C1 segment of cervical spinal cord (tissue), 14 donors: ENCODE measurements around the gene ZFPM1.

Source experiments
- DNase-seq, 14 donors: peaks; one replicate each; lab custom pipeline; 2025; lab: John Stamatoyannopoulos, UW

ZFPM1 gene

DNA sequence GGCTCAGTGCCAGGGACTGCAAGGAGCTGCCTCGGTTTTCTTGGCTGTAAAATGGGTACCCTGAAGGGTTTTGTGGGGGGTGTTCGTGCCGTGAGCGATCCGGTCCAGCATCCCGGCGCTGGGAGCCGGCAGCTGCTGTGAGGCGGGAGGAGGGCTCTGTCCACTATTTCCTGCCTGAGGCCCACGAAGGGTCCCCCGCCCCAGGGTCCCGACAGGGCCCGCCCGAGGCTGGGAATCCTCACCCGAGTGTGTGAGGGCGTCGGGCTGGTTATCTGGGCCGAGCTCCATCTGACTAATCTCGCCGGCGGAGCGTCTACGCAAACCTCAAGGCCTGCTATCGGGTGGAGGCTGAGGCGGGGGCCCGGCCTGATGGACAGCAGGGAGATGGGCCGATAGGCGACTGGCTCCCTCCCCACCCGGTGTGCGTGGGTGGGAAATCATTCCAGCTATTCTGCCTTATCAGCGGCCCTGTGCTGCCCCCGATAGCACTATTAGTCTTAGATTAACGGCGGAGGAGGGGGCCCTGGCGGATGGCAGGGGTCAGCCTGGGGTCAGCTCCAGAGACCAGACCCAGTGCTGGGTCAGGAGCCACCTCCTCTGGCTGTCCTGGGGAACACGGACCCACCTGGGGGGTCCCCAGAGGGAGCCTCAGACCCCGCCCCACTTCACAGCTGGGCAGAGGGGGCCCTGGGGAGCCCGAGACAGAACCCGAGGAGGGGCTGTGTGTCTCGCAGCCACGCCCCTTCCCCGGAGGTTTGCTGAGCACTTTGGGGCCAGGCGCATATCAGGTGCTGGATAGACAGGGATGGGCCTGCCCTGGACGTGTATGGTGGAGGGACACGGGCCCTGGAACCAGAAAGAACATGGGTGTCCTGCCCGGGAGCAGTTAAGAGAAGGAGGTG is 44.7 kb downstream of the ZFPM1 start:
- no peak for DNase-seq

GRCh38 chr16:88498576-88499208 is 45.6 kb downstream of the ZFPM1 start:
- DNase-seq = no peak

- DNase-seq = no peak
Measured at GRCh38 chr16:88499292-88499691, 46.2 kb downstream of the ZFPM1 start.

GRCh38 chr16:88499836-88500251 is 46.8 kb downstream of the ZFPM1 start:
- DNase-seq = no peak

GRCh38 chr16:88500255-88500661 is 47.2 kb downstream of the ZFPM1 start:
- DNase-seq = no peak

DNA sequence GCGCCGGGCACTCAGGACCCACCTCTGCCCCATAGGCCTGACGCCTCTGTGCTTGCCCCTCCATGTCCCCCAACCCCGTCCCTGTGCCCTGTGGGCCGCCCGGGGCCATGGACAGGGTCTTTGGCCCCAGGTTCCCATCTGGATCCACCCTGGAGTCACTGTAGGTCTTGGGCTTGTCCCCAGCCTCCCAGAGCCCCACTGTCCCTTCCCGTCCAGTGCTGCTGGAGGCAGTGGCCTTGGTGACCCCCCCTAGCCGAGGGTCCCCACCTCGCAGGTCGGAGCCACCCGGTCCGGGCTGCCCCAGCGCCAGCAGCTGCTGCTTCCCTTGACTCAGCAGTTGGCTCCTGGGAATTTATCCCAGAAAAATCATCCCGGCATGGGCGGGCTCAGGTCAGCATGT is 49.3 kb downstream of the ZFPM1 start:
- no peak for DNase-seq

- no peak for DNase-seq
Measured at GRCh38 chr16:88502776-88503280, 49.7 kb downstream of the ZFPM1 start.

DNA sequence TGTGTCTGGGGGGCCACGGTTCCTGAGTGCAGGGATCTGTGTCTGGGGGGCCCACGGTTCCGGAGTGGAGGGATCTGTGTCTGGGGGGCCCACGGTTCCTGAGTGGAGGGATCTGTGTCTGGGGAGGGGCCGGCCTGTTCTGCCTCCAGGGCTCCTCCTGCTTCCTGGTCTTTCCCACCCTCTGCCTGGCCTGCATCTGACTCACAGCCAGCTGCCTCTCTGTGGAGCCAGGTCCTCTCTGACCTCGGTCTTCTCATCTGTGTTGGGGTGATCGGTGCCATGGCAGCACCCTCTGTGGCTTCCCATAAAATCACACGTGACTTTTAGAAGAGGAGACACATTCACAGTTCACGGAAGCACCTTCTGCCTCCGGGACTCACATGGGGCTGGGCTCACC is 50.3 kb downstream of the ZFPM1 start:
- DNase-seq = no peak

DNA sequence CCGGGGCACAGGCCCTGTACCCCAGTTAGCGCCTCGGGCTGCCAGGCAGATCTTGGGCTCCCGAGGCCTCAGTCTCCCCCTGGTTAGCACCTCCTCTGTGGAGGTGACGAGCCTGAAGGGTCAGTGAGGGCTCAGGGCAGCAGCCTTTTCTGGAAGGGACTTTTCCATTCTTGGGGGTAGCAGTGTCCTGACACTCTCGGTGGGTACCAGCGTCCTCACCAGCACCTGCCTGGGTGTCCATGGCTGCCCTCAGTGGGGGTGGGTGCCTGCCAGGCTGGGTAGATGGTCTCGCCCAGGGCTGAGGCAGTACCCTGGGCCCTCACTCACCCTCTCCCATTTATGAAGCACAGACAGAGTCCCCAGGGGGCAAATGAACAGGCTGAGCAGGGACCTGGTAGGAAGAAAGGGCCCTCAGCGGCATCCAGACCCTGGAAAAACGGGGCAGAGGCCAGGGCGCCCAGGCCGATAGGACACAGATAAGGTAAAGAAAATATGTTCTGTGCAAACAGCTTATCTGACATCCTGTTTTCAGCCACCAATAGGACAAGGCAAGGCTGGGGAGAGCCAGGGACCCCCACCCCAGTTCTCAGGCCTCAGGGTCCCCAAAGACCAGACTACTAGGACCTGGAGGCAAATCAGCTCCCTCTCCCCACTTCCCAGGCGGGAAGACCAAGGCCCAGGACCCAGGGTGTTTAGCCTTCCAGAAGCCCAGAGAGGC is 50.9 kb downstream of the ZFPM1 start:
- no peak for DNase-seq

DNA sequence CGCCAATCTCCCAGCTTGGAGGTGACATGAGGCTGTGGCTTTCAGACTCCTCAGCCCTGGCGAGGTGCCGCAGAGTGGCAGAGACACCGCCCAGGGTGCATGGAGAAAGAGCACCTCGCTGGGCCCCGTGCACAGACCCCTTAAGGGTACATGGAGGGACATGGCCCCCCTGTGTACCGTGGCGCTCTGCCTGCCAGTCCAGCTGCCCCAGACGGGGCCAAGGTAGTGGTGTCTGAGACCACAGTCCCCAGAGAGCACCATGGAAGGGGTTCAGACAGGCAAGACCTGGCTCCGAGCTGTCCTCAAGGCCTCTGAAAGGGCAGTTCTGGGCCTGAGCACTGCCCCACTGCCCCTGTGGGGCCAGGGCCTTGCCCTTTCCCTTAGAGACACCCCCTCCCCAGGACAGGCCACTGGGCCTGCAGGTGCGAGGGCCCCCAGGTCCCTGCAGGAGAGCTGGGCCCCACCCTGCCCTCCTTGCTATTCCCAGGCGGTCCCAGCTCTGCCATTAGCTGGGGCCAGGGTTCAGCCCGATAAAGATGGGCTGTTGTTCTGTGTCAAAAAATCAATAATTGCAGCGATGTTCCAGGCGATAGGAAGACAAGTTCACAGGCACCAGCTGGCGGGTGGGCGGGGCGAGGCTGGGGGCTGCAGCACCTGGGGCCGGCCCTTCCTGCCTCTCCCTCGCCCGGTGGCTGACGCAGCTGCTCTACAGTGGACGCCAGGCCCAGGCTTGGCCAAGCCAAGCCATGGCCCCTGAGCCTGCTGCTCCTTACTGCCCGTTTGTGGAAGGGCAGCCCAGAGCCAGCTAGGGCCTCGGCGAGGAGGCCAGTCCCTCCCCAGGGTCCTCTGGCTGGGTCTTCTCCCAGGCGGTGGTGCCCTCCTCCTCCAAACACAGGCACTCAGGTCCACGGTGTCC is 51.7 kb downstream of the ZFPM1 start:
- no peak for DNase-seq

- no peak for DNase-seq
Measured at GRCh38 chr16:88505405-88506082, 52.5 kb downstream of the ZFPM1 start.

DNA sequence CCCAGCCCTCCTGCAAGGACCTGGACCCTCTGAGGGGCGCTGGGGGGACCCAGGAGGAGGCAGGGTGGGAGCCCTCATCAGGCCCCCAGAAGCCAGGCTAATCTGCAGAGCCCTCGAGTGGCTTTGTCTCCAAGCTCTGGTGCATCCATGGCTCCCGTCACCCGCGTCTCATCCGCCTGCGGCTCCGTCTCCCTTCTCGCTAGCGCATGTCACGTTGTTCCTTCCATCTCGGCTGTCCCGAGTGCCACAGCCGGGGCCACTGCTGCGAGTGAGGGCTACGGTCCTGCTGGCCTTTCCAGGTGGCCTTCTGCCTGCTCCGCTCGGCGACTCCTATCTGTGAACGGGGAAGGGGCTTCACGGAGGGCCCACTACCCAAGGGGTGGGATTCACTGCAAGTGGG is 53.6 kb downstream of the ZFPM1 start:
- DNase-seq = no peak

DNA sequence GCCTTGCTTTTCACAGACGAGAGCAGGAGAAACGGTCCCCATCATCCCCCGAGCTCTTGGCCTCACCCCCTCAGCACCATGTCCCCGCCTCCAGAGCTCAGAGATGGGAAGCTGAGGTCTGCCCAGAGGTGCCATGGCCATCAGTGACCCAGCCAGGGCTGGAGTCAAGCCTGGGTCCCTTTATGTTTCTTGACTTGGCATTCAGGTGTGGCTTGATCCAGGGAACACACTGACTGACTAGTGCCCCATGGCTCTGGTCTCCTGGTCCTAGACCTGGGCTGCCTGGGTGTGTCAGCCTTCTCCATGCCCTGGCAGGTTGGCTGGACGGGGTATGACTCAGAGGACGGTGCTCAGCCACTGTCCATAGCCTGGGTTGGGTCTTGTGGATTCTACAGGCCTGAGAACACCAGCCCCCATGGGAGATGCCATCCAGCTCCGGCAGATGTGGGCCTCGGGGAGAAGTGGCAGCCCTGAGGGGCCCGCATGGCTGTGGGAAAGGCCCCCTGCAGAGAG is 54.2 kb downstream of the ZFPM1 start:
- no peak for DNase-seq

- no peak for DNase-seq
Measured at GRCh38 chr16:88508376-88508867, 55.3 kb downstream of the ZFPM1 start.

DNA sequence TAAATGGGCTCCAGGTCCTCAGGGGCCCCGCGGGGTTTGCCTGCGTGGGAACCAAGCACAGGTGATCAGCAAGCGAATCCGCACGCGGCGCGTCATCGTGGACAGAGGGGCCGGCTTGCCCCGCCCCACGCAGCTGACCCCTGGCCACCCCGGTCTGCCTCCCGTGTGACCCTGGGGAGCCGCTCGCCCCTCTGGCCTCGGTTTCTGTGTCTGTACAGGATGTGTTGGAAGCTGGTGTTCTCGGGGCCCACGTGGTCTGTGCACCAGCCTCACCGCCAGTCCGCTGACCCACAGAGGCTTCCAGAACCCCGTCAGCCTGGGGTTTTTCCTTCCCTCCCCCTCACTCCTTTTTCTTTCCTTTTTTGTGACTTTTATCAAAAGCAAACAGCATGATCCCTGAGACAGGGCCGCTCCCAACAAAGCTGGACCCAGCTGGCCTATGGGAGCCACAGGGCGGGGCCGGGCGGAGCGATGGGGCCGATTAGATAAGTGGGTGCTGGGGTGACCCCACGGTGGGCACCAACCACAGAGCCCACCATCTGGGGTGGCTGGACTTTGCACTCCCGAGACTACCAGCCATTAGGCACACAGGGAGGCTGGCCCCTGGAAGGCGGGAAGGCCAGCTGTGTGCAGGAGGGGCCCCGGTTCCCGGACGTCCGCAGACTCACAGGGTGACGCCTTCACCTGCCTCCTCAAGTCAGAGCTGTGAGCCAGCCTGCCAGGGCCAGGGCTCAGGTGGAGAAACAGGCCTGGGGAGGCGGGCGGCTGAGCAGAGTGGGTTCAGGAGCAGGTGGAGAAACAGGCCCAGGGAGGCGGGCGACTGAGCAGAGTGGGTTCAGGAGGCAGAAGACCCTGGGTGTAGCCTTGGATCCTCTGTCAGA is 56.0 kb downstream of the ZFPM1 start:
- DNase-seq = no peak

GRCh38 chr16:88509749-88510069 is 56.6 kb downstream of the ZFPM1 start:
- DNase-seq = no peak

DNA sequence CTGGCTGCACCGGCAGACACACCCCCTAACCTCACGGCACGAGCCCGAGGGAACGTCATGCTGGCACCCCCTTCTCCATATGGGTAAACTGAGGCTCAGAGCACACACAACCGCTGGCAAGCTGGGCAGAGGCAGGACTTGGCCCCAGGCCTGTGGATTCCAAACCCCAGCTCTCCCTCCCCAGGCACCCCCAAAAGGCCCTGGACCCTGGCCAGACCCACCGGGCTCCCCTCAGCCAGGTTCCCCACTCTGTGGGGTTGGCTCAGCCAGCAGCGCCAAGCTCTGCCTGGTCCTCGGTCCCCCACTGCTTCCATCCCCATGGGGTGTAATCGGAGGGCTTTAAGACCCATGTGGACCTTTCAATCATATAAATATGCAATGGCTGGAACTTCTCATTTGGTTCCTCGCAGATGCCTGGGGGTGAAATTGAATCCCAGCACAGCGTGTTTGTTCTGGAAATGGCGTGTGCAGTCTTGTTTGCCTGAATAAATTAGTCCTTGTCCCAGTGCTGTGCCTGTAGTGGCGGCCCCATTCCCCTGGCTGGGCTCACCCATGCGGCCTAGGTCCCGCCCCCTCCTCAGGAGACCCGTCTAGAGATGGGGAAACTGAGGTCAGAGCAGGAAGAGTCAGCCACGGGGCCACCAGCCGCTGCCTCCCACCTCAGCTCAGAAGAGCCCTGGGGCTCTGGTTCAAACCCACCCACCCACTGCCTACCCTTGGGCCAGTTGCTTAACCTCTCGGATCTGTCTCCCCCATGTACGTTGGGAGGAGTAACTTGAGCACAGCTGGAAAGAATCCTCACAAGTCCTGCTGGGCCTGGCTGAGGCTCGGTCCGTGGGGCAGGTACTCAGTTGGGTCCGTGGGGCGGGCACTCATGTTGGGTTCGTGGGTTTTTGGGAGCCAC is 57.3 kb downstream of the ZFPM1 start:
- no peak for DNase-seq

DNA sequence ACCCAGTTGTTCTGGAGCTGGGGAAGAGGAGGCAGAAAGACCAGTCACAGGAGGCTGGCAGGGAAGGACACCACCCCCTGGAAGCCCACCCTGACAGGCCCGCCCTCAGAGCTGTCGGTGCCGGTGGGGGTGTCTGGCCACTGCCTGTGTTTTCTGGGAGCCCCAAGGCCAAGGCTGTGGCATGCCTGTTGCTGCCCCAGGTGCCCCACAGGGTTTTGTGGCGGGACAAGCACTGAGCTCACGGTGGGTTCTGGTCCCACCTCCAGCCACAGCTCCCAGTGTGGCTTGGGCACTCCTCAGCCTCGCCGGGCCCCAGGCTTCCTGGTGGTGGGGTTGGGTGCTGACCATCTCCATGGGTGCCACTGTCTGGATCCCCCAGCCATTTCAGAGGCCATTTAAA is 58.0 kb downstream of the ZFPM1 start:
- DNase-seq = no peak
